ENCODE results near the gene SUGCT. TPM values are rescaled to one million over a fixed set of nuclear protein-coding genes. Genes with fewer than 3 reads are reported as not detected.

The SUGCT gene
- total RNA-seq, 1 experiment from 2014 or later: 1.6 TPM

DNA sequence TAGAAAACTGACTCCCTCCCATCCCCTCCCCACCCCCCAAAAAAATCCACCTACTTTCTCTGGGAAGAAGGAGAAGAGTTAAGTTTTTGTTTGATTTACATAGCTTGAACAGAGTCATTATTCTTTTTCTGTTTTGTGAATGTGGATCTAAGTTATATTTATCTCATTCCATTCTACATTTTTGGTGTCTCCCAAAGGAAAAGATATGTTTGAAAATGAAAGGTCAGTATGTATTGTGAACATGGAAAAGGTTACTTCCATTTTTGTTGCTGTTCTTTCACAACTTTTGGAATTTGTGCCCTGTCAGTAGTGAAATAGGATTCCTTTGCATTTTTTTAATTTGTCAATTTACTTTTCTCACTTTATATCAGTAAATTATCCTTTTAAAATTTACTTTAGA lies 547.9 kb downstream of the SUGCT start:
- H3K4me3 Mint-ChIP-seq (ENCODE audit: low read depth, unreplicated experiment): no peak overlapping the region
- no peaks in the 10 kb centered on the region for H3K9me3 Mint-ChIP-seq (ENCODE audit: low read depth, unreplicated experiment)
- H3K27ac Mint-ChIP-seq (ENCODE audit: unreplicated experiment): no peak overlapping the region
- TF ChIP-seq, protein P1, sequence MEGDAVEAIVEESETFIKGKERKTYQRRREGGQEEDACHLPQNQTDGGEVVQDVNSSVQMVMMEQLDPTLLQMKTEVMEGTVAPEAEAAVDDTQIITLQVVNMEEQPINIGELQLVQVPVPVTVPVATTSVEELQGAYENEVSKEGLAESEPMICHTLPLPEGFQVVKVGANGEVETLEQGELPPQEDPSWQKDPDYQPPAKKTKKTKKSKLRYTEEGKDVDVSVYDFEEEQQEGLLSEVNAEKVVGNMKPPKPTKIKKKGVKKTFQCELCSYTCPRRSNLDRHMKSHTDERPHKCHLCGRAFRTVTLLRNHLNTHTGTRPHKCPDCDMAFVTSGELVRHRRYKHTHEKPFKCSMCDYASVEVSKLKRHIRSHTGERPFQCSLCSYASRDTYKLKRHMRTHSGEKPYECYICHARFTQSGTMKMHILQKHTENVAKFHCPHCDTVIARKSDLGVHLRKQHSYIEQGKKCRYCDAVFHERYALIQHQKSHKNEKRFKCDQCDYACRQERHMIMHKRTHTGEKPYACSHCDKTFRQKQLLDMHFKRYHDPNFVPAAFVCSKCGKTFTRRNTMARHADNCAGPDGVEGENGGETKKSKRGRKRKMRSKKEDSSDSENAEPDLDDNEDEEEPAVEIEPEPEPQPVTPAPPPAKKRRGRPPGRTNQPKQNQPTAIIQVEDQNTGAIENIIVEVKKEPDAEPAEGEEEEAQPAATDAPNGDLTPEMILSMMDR (IDR thresholded peaks at IDR 0.05; ENCODE audit: unreplicated experiment): no peak
- no peak for DNase-seq
- H3K36me3 Mint-ChIP-seq (ENCODE audit: insufficient read depth, unreplicated experiment): no peaks in the 10 kb centered on the region
- intact Hi-C loops (cut with micrococcal nuclease; ENCODE audit: unreplicated experiment): no loop called here
- BruUV-seq (replicated peaks): no TSS peak
- CTCF ChIA-PET: interaction anchor here (0.6 to 0.7 kb wide), 4 partner anchors 8 to 828 kb away, joined by 3 to 4 read pairs (median 4); no protein-coding TSS in a partner anchor
- no peaks in the 10 kb centered on the region for H3K27me3 Mint-ChIP-seq (ENCODE audit: unreplicated experiment)
- no peaks in the 10 kb centered on the region for H3K4me1 Mint-ChIP-seq (ENCODE audit: low read depth, unreplicated experiment)

DNA sequence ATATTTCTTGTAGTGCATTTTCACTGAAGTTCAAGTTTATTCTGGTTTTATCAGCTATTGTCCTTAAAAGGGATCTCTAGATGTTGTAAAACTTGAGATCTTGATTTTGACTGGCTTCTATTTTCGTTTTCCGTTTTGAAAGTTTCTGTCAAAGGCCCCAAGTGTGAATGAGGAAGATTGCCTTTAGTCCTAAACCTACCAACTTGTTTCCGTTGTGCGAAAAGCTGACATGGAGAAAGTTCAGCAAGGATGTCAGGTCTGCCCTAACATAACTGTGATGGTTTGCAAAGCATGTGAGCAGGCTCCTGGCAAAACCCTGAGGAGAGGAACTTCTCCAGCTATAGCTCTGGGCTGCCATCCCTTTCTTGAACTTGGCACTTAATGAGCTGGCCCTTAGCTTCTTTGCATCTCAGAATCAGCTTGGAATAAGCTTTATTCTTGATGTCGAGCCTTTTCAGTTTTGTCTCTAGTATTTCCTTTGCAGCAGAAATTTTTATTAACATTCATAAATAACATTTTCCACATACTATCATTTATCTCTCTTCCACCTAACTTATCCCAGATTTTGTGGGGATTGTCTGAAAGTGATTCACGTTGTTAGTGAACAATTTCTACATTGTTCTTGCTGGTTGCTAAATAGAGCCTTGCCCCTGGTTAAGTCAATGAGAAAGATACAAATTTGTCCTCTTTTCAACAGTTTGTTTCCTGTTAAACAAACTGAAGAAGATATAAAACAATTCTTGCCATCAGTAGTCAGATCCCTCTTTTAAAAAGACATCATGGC lies 559.4 kb downstream of the SUGCT start:
- Mint-ChIP-seq H3K27ac (ENCODE audit: unreplicated experiment) (no peak overlapping the region), H3K9me3 (ENCODE audit: low read depth, unreplicated experiment) (no peaks in the 10 kb centered on the region), H3K4me3 (ENCODE audit: low read depth, unreplicated experiment) (no peak overlapping the region), H3K36me3 (ENCODE audit: insufficient read depth, unreplicated experiment) (no peaks in the 10 kb centered on the region), H3K4me1 (ENCODE audit: low read depth, unreplicated experiment) (no peaks in the 10 kb centered on the region), H3K27me3 (ENCODE audit: unreplicated experiment) (no peaks in the 10 kb centered on the region)
- TF ChIP-seq, protein P1 (IDR thresholded peaks at IDR 0.05; ENCODE audit: unreplicated experiment): no peak
- DNase-seq: no peak
- intact Hi-C loops (cut with micrococcal nuclease; ENCODE audit: unreplicated experiment): no loop called here
- no TSS peak for BruUV-seq (replicated peaks)
- CTCF ChIA-PET: no interaction called here

DNA sequence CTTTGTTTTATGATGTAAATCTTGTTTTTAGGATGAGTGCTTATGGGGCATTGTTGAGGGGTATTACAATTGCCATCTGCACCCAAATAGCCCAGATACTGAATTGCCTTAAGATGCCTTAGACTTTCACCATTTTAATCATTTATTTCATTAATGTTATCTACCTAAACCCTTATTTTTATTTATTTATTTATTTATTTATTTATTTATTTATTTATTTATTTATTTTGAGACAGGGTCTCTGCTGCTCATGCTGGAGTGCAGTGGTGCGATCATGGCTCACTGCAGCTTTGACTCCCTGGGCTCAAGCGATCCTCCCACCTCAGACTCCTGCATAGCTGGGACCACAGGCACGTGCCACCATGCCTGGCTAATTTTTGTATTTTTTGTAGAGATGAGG lies 560.2 kb downstream of the SUGCT start:
- TF ChIP-seq, protein P1 (IDR thresholded peaks at IDR 0.05; ENCODE audit: unreplicated experiment): no peak

DNA sequence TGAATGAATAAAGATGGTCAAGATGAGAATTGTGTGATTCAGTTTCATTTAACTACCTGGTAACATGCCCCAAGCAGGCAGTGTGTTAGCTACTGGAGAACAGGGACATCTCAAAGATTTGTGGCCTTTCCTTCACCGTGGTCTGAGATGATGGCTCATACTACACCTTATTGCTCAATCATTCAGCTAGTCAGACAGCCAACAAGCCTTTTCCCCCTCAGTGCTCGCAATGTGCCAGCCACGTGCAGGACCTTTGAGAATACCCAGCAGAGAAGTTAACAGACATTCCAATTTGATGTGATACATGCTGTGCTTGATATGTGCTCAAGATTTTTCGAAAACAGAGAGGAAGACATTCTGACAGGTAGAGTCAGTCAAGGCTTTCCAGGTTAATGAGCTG lies 562.8 kb downstream of the SUGCT start:
- Mint-ChIP-seq H3K36me3 (ENCODE audit: insufficient read depth, unreplicated experiment) (no peaks in the 10 kb centered on the region), H3K4me1 (ENCODE audit: low read depth, unreplicated experiment) (no peaks in the 10 kb centered on the region), H3K27me3 (ENCODE audit: unreplicated experiment) (no peaks in the 10 kb centered on the region), H3K9me3 (ENCODE audit: low read depth, unreplicated experiment) (no peaks in the 10 kb centered on the region), H3K4me3 (ENCODE audit: low read depth, unreplicated experiment) (no peak overlapping the region), H3K27ac (ENCODE audit: unreplicated experiment) (no peak overlapping the region)
- no TSS peak for BruUV-seq (replicated peaks)
- TF ChIP-seq, protein P1 (IDR thresholded peaks at IDR 0.05; ENCODE audit: unreplicated experiment): no peak
- CTCF ChIA-PET: no interaction called here
- intact Hi-C loops (cut with micrococcal nuclease; ENCODE audit: unreplicated experiment): no loop called here
- no peak for DNase-seq

More for the DNA sequence above, 560.2 kb downstream of the SUGCT start:
- BruUV-seq (replicated peaks): no TSS peak
- no peak overlapping the region for H3K27ac Mint-ChIP-seq (ENCODE audit: unreplicated experiment)
- no peak for DNase-seq
- H3K9me3 Mint-ChIP-seq (ENCODE audit: low read depth, unreplicated experiment): no peaks in the 10 kb centered on the region
- no peak overlapping the region for H3K4me3 Mint-ChIP-seq (ENCODE audit: low read depth, unreplicated experiment)
- intact Hi-C loops (cut with micrococcal nuclease; ENCODE audit: unreplicated experiment): no loop called here
- CTCF ChIA-PET: no interaction called here
- no peaks in the 10 kb centered on the region for H3K36me3 Mint-ChIP-seq (ENCODE audit: insufficient read depth, unreplicated experiment)
- no peaks in the 10 kb centered on the region for H3K4me1 Mint-ChIP-seq (ENCODE audit: low read depth, unreplicated experiment)
- H3K27me3 Mint-ChIP-seq (ENCODE audit: unreplicated experiment): no peaks in the 10 kb centered on the region

All from Calu3 (cell line).